Natural killer cell (primary cell): ENCODE data around the gene TTC8. TPM values are rescaled to one million over a fixed set of nuclear protein-coding genes. Genes with fewer than 3 reads are reported as not detected.

Source experiments
- ATAC-seq, 3 donors: fragments of 150-1000 bp in 2 of 3; fragments of 200-7000 bp in 1 of 3; cut with Tn5 transposase; 1 replicate in 1 of 3; 2 replicates in 2 of 3; pipeline ENCODE4 v1.10.0; 2021; ENCODE audit warnings: mild to moderate bottlenecking in 2 of 3, moderate library complexity in 2 of 3
- DNase-seq, 2 donors: peaks; one replicate each; pipeline versions ENCODE4 v3.0.0 to v3.0.0-alpha.2; 2013 to 2021; ENCODE audit warnings: mixed read lengths in 1 of 2
- H3K27ac ChIP-seq: one replicate; pipeline ENCODE4 v1.5.1; 2013; ENCODE audit warnings: mild to moderate bottlenecking, low read length
- H3K27me3 ChIP-seq: one replicate; pipeline ENCODE4 v1.6.1; 2013; ENCODE audit warnings: low read length; ENCODE audit not compliant: control insufficient read depth, insufficient read depth
- H3K36me3 ChIP-seq: one replicate; pipeline ENCODE4 v1.6.1; 2013; ENCODE audit warnings: low read length; ENCODE audit not compliant: control insufficient read depth, insufficient read depth
- H3K4me1 ChIP-seq: one replicate; pipeline ENCODE4 v1.6.1; 2013; ENCODE audit warnings: low read length; ENCODE audit not compliant: control insufficient read depth, insufficient read depth
- H3K4me3 ChIP-seq: one replicate; pipeline ENCODE4 v1.5.1; 2013; ENCODE audit warnings: low read length
- H3K9me3 ChIP-seq: one replicate; pipeline ENCODE4 v1.6.1; 2013; ENCODE audit warnings: low read length; ENCODE audit not compliant: control insufficient read depth, insufficient read depth
- H3K27ac Mint-ChIP-seq, 2 donors: one replicate each; pipeline ENCODE4 v1.8.0; 2022; ENCODE audit warnings: mild to moderate bottlenecking in 2 of 2, mixed read lengths in 2 of 2, moderate library complexity in 1 of 2
- H3K27me3 Mint-ChIP-seq, 2 donors: one replicate each; pipeline ENCODE4 v1.8.0; 2022; ENCODE audit warnings: low read depth in 2 of 2, mixed read lengths in 2 of 2
- H3K36me3 Mint-ChIP-seq: one replicate; pipeline ENCODE4 v1.8.0; 2022; ENCODE audit warnings: mixed read lengths
- H3K4me1 Mint-ChIP-seq, 2 donors: one replicate each; pipeline ENCODE4 v1.8.0; 2022; ENCODE audit warnings: mixed read lengths in 2 of 2
- H3K4me3 Mint-ChIP-seq: one replicate; pipeline ENCODE4 v1.8.0; 2022; ENCODE audit warnings: mild to moderate bottlenecking, moderate library complexity, mixed read lengths
- H3K9me3 Mint-ChIP-seq, 2 donors: one replicate each; pipeline ENCODE4 v1.8.0; 2022; ENCODE audit warnings: mixed read lengths in 2 of 2
- CTCF ChIP-seq: fragments of 200-600 bp; IDR thresholded peaks from one replicate; pipeline ENCODE4 v1.8.0; 2022; ENCODE audit warnings: antibody characterized with exemption
- WGBS: methylation state at CpG from one replicate; pipeline ENCODE4 v1.1.7; 2013; ENCODE audit warnings: missing lambda C conversion rate; ENCODE audit not compliant: insufficient coverage; 5-methylcytosine and 5-hydroxymethylcytosine counted together
- intact Hi-C: fragments of 100-400 bp; cut with micrococcal nuclease; formaldehyde crosslinking; loops from one replicate; pipeline ENCODE4 v1.14.2; 2022
- total RNA-seq, 4 donors: library from RNA; stranded (reverse); fragments of 120-200 nt in 1 of 4; gene quantifications; one replicate each; pipeline versions ENCODE4 v1.2.3 to v1.2.4, GENCODE V29; 2013 to 2022

The TTC8 gene
- total RNA-seq, 3 donors from 2014 or later (not counting 1 experiment from before 2014, with no cell fraction given), result 1.3 to 2.4 (median 1.9) TPM

DNA sequence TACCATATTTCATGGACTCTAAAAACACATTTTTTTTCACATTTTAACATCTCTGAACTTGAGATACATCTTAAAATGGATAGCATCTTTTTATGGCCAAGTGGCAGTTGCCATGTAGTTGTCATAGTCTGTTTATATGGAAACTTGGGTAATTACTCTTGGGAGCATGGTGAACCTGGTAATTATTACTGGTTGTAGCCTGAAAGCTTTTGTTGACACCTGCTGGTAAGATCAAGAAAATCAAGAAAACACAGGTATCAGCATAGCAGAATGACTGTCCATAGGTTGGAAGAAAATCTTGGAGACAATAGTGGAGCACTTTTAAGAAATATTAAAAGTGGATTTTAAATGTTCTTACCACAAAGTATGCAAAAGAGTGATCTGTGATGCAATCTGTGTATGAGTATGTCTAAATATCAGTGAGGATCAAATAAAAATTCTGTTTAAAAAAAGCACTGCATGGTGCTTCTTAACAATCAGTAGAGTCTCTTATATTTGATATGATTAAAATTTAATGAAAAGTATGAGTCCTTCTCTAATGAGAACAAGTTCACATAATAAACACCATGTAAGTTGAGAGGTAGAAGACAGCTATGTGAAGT lies 44.2 kb downstream of the TTC8 start:
- no peak for TF ChIP-seq CTCF
- Histone ChIP-seq H3K27me3 (no peaks in the 10 kb centered on the region), H3K4me1 (no peaks in the 10 kb centered on the region), H3K4me3 (no peak overlapping the region), H3K27ac (no peak overlapping the region), H3K9me3 (no peaks in the 10 kb centered on the region), H3K36me3 (no peaks in the 10 kb centered on the region)
- peaks cover 0 to 4% of the 10 kb centered on the region in 2 donors for H3K27me3 Mint-ChIP-seq
- DNase-seq (peak in 1 of 2 donors; percentile 38), ATAC-seq (no peak)
- no peak overlapping the region for H3K27ac Mint-ChIP-seq
- H3K4me3 Mint-ChIP-seq, result no peak overlapping the region
- H3K4me1 Mint-ChIP-seq, result no peaks in the 10 kb centered on the region
- H3K9me3 Mint-ChIP-seq, result no peaks in the 10 kb centered on the region
- no peaks in the 10 kb centered on the region for H3K36me3 Mint-ChIP-seq
- intact Hi-C loops, result loop anchor here (5.0 kb wide), 1 partner anchor 201 kb away; no protein-coding TSS in a partner anchor

DNA sequence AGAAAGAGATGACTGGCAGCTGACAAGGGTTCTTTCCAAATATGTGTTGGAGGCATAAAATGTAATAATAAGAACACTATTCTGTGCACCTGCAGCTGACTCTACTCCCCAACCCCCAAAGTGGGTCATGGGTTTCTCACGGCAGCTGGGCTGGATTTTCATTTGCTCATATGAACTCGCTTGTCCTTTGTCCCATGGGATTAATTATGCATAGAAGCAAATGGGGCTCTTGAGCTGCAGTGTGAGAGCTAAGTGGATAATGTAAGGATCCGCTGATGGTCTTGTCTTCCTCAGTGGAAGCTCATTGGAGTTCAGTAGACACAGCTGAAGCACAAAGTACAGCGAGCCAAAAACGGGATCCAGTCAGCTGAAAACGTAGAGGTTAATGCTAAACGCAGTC lies 46.3 kb downstream of the TTC8 start:
- Histone ChIP-seq H3K27me3 (no peaks in the 10 kb centered on the region), H3K4me1 (no peaks in the 10 kb centered on the region), H3K27ac (no peak overlapping the region), H3K4me3 (no peak overlapping the region), H3K36me3 (no peaks in the 10 kb centered on the region), H3K9me3 (no peaks in the 10 kb centered on the region)
- WGBS, result 92% methylated on average over 7 of the region's 7 CpGs
- H3K9me3 Mint-ChIP-seq, result no peaks in the 10 kb centered on the region
- no peak for DNase-seq
- no peak overlapping the region for H3K4me3 Mint-ChIP-seq
- peaks cover 0 to 4% of the 10 kb centered on the region in 2 donors for H3K27me3 Mint-ChIP-seq
- no peak for TF ChIP-seq CTCF
- intact Hi-C loops, result no loop called here
- ATAC-seq, result no peak
- no peaks in the 10 kb centered on the region for H3K4me1 Mint-ChIP-seq
- no peaks in the 10 kb centered on the region for H3K36me3 Mint-ChIP-seq
- no peak overlapping the region for H3K27ac Mint-ChIP-seq

DNA sequence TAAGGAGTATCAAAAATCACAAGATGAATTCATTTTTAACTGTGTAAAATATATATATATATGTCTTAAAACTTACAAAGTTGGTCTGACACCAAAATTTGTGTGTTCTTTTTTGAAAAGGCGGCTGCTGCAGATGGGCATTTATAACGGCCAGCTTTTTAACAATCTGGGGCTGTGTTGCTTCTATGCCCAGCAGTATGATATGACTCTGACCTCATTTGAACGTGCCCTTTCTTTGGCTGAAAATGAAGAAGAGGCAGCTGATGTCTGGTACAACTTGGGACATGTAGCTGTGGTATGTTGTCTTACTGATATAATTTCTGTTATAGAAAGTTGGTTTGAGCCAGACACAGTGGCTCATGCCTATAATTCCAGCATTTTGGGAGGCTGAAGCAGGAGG lies 47.0 kb downstream of the TTC8 start:
- Mint-ChIP-seq H3K27ac (no peak overlapping the region), H3K36me3 (no peaks in the 10 kb centered on the region), H3K27me3 (peaks cover 0 to 4% of the 10 kb centered on the region in 2 donors), H3K9me3 (no peaks in the 10 kb centered on the region), H3K4me1 (no peaks in the 10 kb centered on the region), H3K4me3 (no peak overlapping the region)
- H3K9me3 ChIP-seq, result no peaks in the 10 kb centered on the region
- no peak for ATAC-seq
- no peaks in the 10 kb centered on the region for H3K4me1 ChIP-seq
- TF ChIP-seq CTCF, result no peak
- H3K27ac ChIP-seq, result no peak overlapping the region
- no peak for DNase-seq
- no peaks in the 10 kb centered on the region for H3K27me3 ChIP-seq
- H3K4me3 ChIP-seq, result no peak overlapping the region
- intact Hi-C loops, result no loop called here
- no peaks in the 10 kb centered on the region for H3K36me3 ChIP-seq
- WGBS, result 89% methylated on average over 3 of the region's 3 CpGs

DNA sequence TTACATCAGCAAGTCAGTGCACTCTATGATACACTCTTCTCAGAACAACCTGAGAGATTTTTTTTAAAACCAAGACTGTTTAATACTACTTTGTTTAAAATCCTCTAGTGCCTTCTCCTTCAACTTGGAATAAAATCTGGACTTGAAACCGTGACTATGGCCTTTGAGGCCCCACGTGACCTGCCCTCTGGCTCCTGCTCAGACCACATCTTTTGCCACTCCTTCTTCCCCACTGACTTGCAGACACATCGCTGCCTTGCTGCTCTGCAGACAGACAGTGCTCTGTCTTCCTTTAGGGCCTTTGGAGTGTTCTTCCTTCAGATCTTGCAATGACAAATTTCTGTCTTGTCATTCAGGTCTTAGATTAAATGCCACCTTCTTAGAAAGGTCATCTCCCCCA lies 48.5 kb downstream of the TTC8 start:
- TF ChIP-seq CTCF, result no peak
- Mint-ChIP-seq H3K36me3 (no peaks in the 10 kb centered on the region), H3K4me3 (no peak overlapping the region), H3K27ac (no peak overlapping the region), H3K9me3 (no peaks in the 10 kb centered on the region), H3K4me1 (no peaks in the 10 kb centered on the region), H3K27me3 (peaks cover 0 to 4% of the 10 kb centered on the region in 2 donors)
- DNase-seq (no peak), ATAC-seq (no peak)
- H3K4me1 ChIP-seq, result no peaks in the 10 kb centered on the region
- intact Hi-C loops, result no loop called here
- no peaks in the 10 kb centered on the region for H3K36me3 ChIP-seq
- no peak overlapping the region for H3K4me3 ChIP-seq
- 90% methylated on average over 3 of the region's 3 CpGs for WGBS
- H3K27ac ChIP-seq, result no peak overlapping the region
- H3K9me3 ChIP-seq, result no peaks in the 10 kb centered on the region
- H3K27me3 ChIP-seq, result no peaks in the 10 kb centered on the region
